Activated T-cell treated with anti-CD3 and anti-CD28 coated beads, Interleukin-2, amount 50 U/mL, for 72 hours (primary cell): ENCODE results near the gene ADARB2. TPM values are rescaled to one million over a fixed set of nuclear protein-coding genes. Genes with fewer than 3 reads are reported as not detected.

Source experiments
- ATAC-seq, 2 donors: fragments of 150-1000 bp; cut with Tn5 transposase; replicated peaks in 1 of 2; 2 replicates each; pipeline ENCODE4 v1.10.0; 2021; ENCODE audit warnings: moderate library complexity in 2 of 2, mild to moderate bottlenecking in 1 of 2
- DNase-seq, 2 donors: peaks; one replicate each; pipeline ENCODE4 v3.0.0; 2021 to 2022; ENCODE audit warnings: mixed read lengths in 1 of 2
- H3K27ac Mint-ChIP-seq: one replicate; pipeline ENCODE4 v1.8.0; 2022; ENCODE audit warnings: mild to moderate bottlenecking, moderate library complexity, mixed read lengths
- H3K27me3 Mint-ChIP-seq: one replicate; pipeline ENCODE4 v1.8.0; 2022; ENCODE audit warnings: low read depth, mixed read lengths
- H3K36me3 Mint-ChIP-seq, 2 donors: one replicate each; pipeline ENCODE4 v1.8.0; 2022; ENCODE audit warnings: mixed read lengths in 2 of 2, mild to moderate bottlenecking in 1 of 2; ENCODE audit not compliant: insufficient read depth in 2 of 2
- H3K4me1 Mint-ChIP-seq: one replicate; pipeline ENCODE4 v1.8.0; 2022; ENCODE audit warnings: low read depth, mixed read lengths
- H3K4me3 Mint-ChIP-seq, 2 donors: one replicate each; pipeline ENCODE4 v1.8.0; 2022; ENCODE audit warnings: mild to moderate bottlenecking in 2 of 2, mixed read lengths in 2 of 2, moderate library complexity in 2 of 2
- H3K9me3 Mint-ChIP-seq, 2 donors: one replicate each; pipeline ENCODE4 v1.8.0; 2022; ENCODE audit warnings: mixed read lengths in 2 of 2
- total RNA-seq, 2 donors: library from RNA; stranded (reverse); gene quantifications; one replicate each; pipeline ENCODE4 v1.2.3, GENCODE V29; 2022

Gene ADARB2
- total RNA-seq, 2 donors from 2014 or later, result 0.60 to 2.0 TPM

- no peak overlapping the region for H3K4me3 Mint-ChIP-seq
- no peak for ATAC-seq
- peaks cover 14% of the 10 kb centered on the region for H3K27me3 Mint-ChIP-seq
- DNase-seq, result no peak
- no peaks in the 10 kb centered on the region for H3K36me3 Mint-ChIP-seq
- peaks cover 21% of the 10 kb centered on the region for H3K4me1 Mint-ChIP-seq
- H3K9me3 Mint-ChIP-seq, result no peaks in the 10 kb centered on the region
- no peak overlapping the region for H3K27ac Mint-ChIP-seq
Measured at GRCh38 chr10:1292611-1293031, 444.7 kb downstream of the ADARB2 start.

- H3K27ac Mint-ChIP-seq, result no peak overlapping the region
- no peaks in the 10 kb centered on the region for H3K9me3 Mint-ChIP-seq
- peaks cover 27% of the 10 kb centered on the region for H3K4me1 Mint-ChIP-seq
- ATAC-seq (no peak), DNase-seq (no peak)
- no peak overlapping the region for H3K4me3 Mint-ChIP-seq
- H3K27me3 Mint-ChIP-seq, result peaks cover 14% of the 10 kb centered on the region
- H3K36me3 Mint-ChIP-seq, result no peaks in the 10 kb centered on the region
Measured at GRCh38 chr10:1291178-1292090, 445.9 kb downstream of the ADARB2 start.

- H3K27ac Mint-ChIP-seq, result no peak overlapping the region
Measured at GRCh38 chr10:1290071-1290471, 447.3 kb downstream of the ADARB2 start.

GRCh38 chr10:1289591-1289990 lies 447.7 kb downstream of the ADARB2 start:
- ATAC-seq (no peak), DNase-seq (no peak)
- no peak overlapping the region for H3K4me3 Mint-ChIP-seq
- no peaks in the 10 kb centered on the region for H3K36me3 Mint-ChIP-seq
- no peaks in the 10 kb centered on the region for H3K9me3 Mint-ChIP-seq
- no peak overlapping the region for H3K27ac Mint-ChIP-seq
- peaks cover 27% of the 10 kb centered on the region for H3K4me1 Mint-ChIP-seq
- H3K27me3 Mint-ChIP-seq, result peaks cover 14% of the 10 kb centered on the region

More at GRCh38 chr10:1290071-1290471, 447.3 kb downstream of the ADARB2 start:
- DNase-seq (no peak), ATAC-seq (no peak)
- H3K27me3 Mint-ChIP-seq, result peaks cover 14% of the 10 kb centered on the region
- peaks cover 27% of the 10 kb centered on the region for H3K4me1 Mint-ChIP-seq
- no peaks in the 10 kb centered on the region for H3K9me3 Mint-ChIP-seq
- no peak overlapping the region for H3K4me3 Mint-ChIP-seq
- H3K36me3 Mint-ChIP-seq, result no peaks in the 10 kb centered on the region

- Mint-ChIP-seq H3K4me3 (no peak overlapping the region), H3K27ac (no peak overlapping the region), H3K9me3 (no peaks in the 10 kb centered on the region), H3K36me3 (no peaks in the 10 kb centered on the region), H3K4me1 (peaks cover 19% of the 10 kb centered on the region), H3K27me3 (peaks cover 18% of the 10 kb centered on the region)
- DNase-seq, result no peak
- ATAC-seq, result no peak
Measured at GRCh38 chr10:1287971-1288401, 449.3 kb downstream of the ADARB2 start.

GRCh38 chr10:1287487-1287886 lies 449.8 kb downstream of the ADARB2 start:
- no peak overlapping the region for H3K4me3 Mint-ChIP-seq
- peaks cover 16% of the 10 kb centered on the region for H3K4me1 Mint-ChIP-seq
- no peaks in the 10 kb centered on the region for H3K9me3 Mint-ChIP-seq
- peaks cover 14% of the 10 kb centered on the region for H3K27me3 Mint-ChIP-seq
- ATAC-seq (peak in 1 of 2 donors; percentile 41), DNase-seq (no peak)
- no peaks in the 10 kb centered on the region for H3K36me3 Mint-ChIP-seq
- no peak overlapping the region for H3K27ac Mint-ChIP-seq

GRCh38 chr10:1284076-1284475 lies 453.2 kb downstream of the ADARB2 start:
- no peak for ATAC-seq
- Mint-ChIP-seq H3K9me3 (no peaks in the 10 kb centered on the region), H3K27ac (no peak overlapping the region), H3K27me3 (peaks cover 17% of the 10 kb centered on the region), H3K4me1 (peaks cover 14% of the 10 kb centered on the region), H3K36me3 (no peaks in the 10 kb centered on the region), H3K4me3 (no peak overlapping the region)
- no peak for DNase-seq

- Mint-ChIP-seq H3K9me3 (no peaks in the 10 kb centered on the region), H3K27me3 (peaks cover 24% of the 10 kb centered on the region), H3K4me1 (no peaks in the 10 kb centered on the region), H3K4me3 (no peak overlapping the region), H3K36me3 (no peaks in the 10 kb centered on the region), H3K27ac (no peak overlapping the region)
- no peak for ATAC-seq
- DNase-seq, result no peak
Measured at GRCh38 chr10:1281405-1281782, 455.9 kb downstream of the ADARB2 start.

GRCh38 chr10:1280466-1281404 lies 456.6 kb downstream of the ADARB2 start:
- Mint-ChIP-seq H3K4me3 (no peak overlapping the region), H3K9me3 (no peaks in the 10 kb centered on the region), H3K27me3 (peaks cover 24% of the 10 kb centered on the region), H3K4me1 (no peaks in the 10 kb centered on the region), H3K36me3 (no peaks in the 10 kb centered on the region), H3K27ac (no peak overlapping the region)
- DNase-seq (no peak), ATAC-seq (no peak)

GRCh38 chr10:1278306-1278705 lies 459.0 kb downstream of the ADARB2 start:
- no peak overlapping the region for H3K4me3 Mint-ChIP-seq
- no peak for DNase-seq
- peaks cover 14% of the 10 kb centered on the region for H3K27me3 Mint-ChIP-seq
- H3K4me1 Mint-ChIP-seq, result no peaks in the 10 kb centered on the region
- no peak for ATAC-seq
- H3K27ac Mint-ChIP-seq, result no peak overlapping the region
- no peaks in the 10 kb centered on the region for H3K9me3 Mint-ChIP-seq
- H3K36me3 Mint-ChIP-seq, result no peaks in the 10 kb centered on the region

GRCh38 chr10:1274701-1275544 lies 462.4 kb downstream of the ADARB2 start:
- ATAC-seq (no peak), DNase-seq (no peak)
- no peaks in the 10 kb centered on the region for H3K4me1 Mint-ChIP-seq
- peaks cover 7% of the 10 kb centered on the region for H3K27me3 Mint-ChIP-seq
- H3K9me3 Mint-ChIP-seq, result no peaks in the 10 kb centered on the region
- H3K27ac Mint-ChIP-seq, result no peak overlapping the region
- no peaks in the 10 kb centered on the region for H3K36me3 Mint-ChIP-seq
- no peak overlapping the region for H3K4me3 Mint-ChIP-seq

GRCh38 chr10:1274111-1274661 lies 463.1 kb downstream of the ADARB2 start:
- no peak overlapping the region for H3K27ac Mint-ChIP-seq
- peaks cover 7% of the 10 kb centered on the region for H3K27me3 Mint-ChIP-seq
- no peaks in the 10 kb centered on the region for H3K4me1 Mint-ChIP-seq
- ATAC-seq (no peak), DNase-seq (no peak)
- H3K4me3 Mint-ChIP-seq, result no peak overlapping the region
- H3K36me3 Mint-ChIP-seq, result no peaks in the 10 kb centered on the region
- no peaks in the 10 kb centered on the region for H3K9me3 Mint-ChIP-seq
